Activated CD8-positive, alpha-beta memory T cell treated with anti-CD3 and anti-CD28 coated beads for 24 hours (primary cell): ENCODE measurements around the gene GTPBP6.
"Not testable (repeated sequence)": the region's sequence is repeated elsewhere in the genome, so short reads cannot be mapped to it uniquely, and the experiment has no call there.

ENCODE experiments used
- DNase-seq: peaks from one replicate; pipeline ENCODE4 v3.0.0-alpha.2; 2020

The GTPBP6 gene

DNA sequence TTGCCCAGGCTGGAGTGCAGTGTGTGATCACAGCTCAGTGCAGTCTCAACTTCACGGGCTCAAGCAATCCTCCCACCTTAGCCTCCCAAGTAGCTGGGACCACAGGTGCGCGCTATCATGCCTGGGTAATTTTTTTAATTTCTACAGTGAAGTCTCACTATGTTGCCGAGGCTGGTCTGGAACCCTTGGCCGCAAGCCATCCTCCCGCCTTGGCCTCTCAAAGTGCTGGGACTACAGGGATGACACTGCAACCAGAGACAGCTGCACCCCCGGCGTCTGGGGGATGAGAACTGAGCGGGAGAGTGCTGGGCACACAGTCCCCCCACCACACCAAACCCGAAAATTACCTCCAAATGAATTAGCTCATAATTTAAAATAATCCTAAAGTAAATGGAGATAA lies 33.1 kb upstream of the GTPBP6 start:
- no peak for DNase-seq

DNA sequence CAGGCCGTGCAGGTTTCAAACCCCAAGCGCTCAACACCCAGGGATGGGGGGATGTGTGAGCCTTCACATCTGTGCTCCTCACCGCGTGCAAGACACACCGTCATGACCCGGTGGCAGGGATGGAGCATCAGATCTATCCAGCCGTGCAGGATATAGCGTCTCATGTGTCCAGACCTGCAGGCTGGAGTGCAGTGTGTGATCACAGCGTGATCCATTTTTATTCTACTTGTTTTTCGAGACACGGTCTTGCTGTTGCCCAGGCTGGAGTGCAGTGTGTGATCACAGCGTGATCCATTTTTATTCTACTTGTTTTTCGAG lies 32.7 kb upstream of the GTPBP6 start:
- DNase-seq, result not testable (repeated sequence)

DNA sequence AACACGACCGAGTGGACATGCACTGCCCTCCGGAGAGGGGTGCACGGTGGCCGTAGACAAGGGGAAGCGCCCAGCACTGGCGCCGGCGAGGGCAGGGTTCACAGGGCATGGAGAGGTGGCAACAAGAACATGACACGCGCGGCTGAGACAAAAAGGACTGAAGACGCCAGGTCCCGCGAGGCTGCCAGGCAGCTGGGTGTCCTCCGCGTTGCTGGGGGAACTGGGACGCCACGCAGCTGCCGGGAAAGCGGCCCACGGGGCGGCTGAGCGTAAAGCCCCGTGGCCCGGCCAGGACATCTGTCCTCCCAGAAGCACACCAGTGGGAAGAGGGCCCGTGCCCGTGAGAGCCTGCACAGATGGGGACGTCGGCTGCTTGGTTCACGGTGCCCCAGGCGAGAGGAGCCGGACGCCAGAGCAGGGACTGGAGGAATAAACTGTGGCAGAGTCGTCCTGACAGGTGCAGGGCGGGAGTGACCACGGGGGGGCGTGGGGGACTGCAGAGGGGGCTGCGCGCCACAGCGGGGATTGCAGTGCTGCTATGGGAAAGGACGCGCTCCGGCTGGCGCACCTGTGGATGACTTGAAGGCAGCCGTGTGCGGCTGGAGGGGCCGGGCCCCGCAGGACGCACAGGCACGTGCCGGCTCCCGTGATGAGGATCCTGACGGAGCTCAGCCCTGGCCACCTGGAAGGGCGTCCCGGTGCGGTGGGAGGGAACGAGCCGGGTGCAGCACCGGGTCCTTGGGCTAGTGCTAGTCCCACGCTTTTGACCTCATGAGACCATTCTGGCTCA lies 32.1 kb upstream of the GTPBP6 start:
- no peak for DNase-seq

DNA sequence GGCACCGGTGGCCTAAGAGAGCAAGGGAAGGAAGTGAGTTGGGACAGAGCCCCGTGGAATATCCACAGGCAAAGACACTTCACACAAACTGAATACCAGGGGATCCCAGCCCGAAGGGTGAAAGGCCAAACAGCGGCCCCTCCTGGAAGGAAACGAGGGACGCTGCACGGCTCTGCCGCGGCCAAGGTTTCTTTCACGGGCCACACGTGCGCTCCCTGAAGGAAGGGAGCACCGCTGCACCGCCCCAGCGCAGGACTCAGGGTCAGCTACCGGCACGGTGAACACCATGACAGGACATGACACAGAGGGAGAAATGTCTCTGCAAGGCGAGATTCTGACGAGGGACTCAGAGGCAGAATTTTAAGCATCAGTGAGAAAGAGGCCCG lies 31.5 kb upstream of the GTPBP6 start:
- DNase-seq, result no peak

DNA sequence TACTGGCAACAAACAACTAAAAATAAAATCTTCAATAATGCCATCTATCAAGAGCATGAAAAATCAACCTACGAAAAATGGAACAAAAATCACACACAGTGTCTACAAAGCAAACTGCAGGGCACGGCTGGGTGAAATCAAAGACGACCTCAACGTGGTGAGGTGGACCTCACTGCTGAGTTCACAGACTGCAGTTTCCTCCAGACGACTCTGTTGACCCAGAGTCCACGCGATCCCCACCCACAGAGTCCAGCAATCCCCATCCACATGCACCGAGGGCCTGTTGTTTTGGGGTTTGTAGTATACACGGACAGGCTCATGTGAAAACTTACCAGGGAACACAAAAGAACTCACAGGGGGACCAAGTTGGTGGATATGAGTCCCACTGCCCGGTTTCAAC lies 31.1 kb upstream of the GTPBP6 start:
- DNase-seq, result no peak

DNA sequence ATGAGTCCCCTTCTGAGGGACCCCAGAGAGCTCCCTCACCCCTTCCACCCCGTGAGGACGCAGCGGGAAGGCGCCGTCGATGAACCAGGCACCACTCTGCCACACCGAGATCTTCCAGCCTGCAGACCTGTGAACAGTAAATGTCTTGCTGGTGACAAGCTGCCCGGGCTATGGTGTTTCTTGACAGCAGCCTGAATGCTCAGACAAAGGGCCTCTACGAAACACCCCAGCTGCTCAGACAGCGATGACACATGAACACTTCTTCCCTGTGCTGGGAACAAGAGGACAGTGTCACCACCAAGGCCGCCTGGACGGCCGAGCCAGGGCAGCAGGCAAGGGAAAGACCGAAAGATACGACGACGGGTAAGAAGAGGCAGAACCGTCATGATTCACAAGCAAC lies 30.6 kb upstream of the GTPBP6 start:
- DNase-seq, result no peak

DNA sequence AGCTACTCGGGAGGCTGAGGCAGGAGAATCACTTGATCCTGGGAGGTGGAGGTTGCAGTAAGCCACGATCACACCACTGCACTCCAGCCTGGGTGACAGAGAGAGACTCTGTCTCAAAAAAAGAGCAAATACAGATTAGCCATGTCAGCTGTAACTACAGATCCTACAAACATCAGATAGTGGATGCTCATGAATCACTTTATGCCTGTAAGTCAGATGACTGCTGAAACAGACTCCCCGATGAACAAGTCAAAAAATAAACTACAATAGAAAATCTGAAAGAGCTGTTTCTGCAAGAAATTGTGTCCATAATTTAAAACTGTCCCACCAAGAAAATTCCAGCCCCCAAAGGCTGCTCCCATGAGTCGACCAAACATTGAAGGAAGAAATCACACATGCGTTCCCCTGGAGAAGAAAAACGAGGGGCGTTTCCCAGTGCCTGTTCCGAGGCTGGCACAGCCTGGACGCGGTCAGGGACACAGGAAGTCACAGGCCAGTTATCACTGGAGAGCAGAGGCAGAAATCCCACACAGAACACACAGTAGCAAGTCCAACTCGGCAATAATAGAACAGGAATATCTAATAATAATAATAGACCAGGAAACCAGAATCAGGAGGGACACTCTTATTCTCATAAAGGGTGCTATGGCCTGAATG lies 30.0 kb upstream of the GTPBP6 start:
- DNase-seq, result no peak

DNA sequence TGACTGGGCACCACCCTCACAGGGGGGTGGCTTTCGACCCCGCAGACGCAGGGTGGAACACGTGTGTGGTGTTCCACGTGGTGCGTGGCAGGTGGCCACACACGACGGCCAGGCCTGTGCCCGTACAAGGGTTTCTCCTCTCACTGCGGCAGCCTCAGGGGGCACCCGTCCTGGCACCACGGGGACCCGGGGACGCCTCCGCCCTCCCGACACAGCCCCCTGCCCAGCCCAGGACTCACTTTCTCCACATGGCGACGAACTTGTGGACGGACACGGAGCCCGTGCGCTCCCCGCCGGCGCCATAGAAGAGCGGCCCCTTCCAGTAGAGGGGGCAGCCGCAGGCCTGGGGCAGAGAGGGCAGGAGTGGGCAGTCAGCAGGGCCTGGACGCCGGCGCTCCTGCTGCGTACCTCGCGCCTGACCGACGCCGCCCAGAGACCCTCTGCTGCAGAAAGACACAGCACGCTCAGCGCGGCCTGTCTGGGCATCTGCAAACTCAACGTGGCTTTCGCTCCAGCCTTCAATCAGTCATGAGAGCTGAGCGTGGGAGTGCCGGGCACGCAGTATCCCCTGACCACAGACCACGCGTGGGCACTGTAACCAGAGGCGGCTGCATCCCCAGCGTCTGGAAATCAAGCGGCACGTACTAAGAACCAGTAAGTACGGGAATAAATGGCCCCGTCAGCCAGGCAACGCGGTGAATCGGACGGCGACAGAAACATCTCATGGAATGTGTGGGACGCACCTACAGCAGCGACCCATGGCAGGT lies 28.9 kb upstream of the GTPBP6 start:
- DNase-seq, result no peak

DNA sequence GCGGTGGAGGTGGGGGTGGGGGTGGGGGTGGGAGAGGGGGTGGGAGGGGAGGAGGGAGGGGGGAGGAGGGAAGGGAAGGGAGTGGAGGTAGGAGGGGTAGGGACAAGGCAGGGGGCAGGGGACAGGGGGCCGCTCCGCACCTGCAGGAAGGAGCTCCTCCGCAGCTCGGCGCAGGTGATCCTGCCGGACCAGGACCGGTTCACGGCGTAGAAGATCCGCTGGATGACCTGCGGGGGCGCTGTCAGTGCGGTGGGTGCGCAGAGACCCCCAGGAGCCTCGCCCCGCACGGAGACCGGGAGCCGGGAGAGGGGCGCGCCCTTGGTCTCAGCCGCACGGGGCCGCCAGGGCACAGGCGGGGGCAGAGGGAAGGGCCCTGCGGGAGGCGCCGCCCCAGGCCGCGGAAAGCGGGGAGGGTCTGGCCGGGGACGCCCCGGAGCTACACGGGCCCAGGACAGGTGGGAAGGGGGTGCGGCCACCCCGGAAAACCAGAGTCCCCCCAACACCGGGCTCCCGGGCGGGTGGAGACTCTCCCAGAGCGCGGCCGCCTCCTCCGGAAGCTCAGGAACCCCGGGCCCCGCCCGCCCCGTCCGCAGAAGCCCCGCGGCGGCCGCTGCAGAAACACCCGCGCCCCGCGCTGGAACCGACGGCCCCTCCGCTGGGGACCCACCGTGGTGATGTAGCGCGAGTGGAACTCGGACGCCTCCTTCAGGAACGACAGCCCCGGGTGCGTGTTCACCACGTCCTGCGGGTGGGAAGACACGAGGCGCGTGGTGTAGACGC lies 27.6 kb upstream of the GTPBP6 start:
- no peak for DNase-seq

DNA sequence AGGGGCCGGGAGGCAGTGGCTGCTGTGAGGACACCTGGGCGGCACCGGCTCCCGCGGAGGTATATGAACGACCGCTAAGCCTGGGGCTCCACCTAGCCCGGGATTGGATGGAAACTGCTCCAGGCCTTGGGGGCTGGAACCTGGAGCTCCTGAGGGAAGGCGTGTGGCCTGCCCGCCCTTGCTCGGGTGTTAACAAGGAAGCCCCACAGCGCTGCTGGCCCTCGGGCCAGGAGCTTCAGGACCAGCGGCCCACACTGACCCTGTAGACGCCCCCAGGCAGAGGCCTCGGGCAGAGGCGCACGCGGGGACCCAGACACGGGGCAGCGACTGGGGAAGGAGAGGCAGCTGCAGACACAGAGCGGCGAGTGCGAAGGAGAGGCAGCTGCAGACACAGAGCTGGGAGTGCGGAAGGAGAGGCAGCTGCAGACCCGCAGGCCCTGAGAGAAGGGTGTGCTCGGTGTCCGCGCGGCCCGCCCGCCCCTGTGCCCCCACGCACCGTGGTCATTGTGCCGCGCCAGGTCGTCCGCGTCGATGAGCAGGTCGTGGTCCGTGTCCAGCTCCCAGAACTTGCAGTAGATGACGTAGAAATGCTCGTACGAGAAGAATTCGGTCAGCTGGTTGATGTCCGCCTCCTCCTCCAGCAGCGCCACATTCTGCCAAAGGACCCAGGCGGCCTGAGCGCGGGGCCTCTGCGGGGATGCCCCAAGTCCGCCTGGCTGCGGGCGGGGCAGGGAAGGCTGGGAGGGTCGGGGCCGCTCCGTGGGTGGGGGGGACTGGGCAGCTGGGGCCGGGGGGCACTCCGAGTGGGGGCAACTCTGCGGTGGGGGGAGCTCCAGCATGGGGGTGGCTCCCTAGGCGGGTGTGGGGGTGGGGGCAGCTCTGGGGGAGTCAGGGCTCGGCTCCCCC lies 26.7 kb upstream of the GTPBP6 start:
- DNase-seq, result no peak

DNA sequence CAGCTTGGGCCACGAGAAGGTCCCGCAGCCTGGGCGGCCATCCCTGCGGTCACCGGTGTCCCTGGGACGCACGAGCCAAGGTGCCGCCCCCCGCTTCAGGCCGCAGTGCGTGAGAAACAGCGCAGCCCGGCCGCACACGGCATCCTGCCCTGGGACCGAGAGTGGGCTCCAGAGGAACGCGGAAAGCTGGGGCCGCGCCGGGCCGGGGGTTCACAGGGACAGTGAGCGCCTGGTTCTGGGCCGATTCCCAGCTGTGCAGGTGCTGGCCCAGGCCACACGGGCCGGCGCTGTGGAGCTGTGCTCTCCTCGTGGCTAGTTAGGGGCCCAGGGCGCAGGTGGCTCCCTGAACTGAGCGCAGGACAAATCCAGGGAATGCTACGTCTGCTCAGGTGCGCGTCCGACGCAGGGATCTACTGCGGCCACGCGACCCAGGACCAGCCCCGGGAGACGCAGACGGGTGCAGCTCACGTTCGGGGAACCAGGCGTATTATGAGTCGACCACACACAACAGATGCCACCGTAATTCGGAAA lies 25.8 kb upstream of the GTPBP6 start:
- DNase-seq, result no peak

DNA sequence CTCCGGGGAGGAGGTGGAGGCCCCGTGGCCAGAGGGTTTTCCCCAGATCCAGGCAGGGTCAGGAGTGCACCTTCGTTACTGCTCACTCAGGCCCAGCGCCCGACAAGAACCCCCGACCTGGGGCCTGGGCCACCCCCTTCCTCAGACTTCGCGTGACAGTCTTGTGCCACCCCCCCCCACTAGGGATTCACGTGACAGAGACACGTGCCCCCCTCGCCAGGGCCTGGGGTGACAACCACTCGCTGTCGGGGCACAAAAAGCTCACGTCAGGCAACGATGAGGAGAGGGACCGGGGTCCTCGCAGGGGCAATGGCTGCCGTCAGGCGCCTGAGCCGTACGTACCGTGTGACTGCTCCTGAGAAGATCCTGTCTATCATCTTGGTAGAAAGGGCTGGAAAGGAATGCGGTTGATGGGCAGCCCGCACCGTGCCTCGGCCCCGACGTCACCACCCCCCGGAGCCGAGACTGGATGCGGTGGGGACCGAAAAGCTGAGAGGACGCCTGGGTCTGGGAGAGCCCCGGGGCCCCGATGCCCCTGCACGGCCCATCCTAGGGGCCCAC lies 23.0 kb upstream of the GTPBP6 start:
- DNase-seq, result no peak

DNA sequence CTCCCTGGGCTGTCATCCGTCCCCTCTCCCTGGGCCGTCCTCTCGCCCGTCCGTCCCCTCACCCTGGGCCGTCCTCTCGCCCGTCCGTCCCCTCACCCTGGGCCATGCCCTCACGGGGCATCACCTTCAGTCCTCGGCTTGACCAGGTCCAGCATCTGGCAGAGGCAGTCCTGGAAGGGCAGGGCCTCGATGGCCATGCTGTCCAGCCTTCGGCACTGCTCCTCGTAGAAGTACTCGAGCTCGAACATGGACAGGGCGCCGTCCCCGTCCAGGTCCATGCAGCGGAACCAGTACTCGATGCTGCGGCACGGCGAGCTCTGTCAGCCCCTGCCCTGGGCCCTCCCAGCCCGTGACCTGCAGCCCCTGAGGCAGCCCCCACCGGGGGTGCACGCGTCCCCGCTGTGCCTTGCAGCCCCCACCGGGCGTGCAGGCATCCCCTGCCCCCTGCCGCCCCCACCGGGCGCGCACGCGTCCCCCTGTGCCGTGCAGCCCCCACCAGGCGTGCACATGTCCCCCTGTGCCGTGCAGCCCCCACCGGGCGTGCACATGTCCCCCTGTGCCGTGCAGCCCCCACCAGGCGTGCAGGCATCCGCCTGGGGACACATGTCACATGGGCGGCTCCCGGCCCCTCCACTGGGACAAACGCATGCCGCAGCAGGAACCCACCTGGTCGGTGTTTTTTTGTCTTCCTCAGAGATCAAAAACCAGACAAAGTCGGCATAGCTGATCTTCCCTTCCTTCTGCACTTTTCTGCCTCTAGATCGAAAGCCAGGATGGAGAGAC lies 22.2 kb upstream of the GTPBP6 start:
- DNase-seq, result no peak

DNA sequence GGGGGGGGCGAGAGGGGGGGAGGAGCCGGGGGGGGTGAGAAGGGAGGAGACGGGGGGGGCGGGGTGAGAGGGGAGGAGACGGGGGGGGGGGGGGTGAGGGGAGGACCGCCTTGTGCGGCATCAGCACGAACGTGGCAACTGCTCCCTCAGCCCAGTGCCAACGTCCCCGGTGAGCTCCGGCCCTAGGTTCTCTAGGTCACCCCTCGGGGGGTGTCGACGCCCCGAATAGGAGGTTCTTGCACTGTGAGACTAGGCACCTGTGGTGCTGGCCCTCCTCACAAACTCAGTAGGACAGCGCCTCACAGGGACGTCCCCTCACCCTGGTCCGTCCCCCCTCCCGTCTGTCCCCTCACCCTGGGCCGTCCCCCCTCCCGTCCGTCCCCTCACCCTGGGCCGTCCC lies 21.5 kb upstream of the GTPBP6 start:
- DNase-seq, result no peak

DNA sequence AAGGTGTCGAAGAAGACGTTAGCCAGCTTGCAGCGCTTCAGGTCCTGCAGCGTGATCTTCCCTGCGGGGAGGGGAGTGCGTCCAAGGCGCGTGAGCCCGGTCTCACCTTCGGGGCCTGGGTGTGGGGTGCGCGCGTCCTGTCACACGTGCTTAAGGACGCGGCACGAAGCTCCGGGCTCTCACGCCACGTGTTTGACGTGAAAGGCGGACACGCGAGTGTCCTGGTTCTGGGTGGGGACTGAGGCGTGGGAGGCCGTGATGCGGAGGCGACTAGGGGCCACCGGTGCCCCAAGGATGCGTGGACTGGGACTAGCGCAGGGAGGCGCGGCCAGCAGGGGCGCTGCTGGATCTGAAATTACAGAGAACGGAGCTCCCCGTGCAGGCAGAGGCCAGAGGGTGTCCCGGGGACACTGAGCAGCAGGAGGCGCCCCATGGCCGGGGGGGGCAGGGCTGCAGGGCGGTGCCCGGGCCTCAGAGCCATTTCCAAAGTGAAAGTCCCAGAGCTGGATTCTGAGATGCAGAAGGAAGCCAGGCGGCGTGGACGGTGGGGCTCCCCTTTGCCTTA lies 20.3 kb upstream of the GTPBP6 start:
- no peak for DNase-seq

DNA sequence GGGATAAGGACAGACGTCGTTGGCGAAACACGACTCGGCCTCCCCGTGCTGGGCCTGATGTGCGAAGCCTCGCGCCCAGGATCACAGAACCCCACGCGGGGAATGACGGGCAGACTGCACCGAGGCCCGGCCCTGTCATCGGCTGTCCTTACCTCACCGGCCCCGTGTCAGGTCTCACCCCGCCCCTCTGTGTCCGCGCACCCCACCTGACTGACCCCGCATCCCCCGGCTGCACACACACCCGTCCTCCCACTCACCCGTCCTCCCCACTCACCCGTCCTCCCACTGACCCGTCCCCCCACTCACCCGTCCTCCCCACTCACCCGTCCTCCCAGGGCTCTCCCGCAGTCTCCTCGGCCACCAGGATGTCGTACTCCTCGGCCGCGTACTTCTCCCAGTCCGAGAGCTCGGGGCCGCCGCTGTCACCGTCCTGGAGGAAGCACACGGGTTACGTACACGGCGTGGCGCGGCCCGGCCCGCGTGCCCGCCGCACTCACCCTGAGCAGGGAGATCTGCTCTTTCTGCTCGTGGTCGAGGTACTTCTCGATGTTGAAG lies 19.8 kb upstream of the GTPBP6 start:
- DNase-seq, result no peak

DNA sequence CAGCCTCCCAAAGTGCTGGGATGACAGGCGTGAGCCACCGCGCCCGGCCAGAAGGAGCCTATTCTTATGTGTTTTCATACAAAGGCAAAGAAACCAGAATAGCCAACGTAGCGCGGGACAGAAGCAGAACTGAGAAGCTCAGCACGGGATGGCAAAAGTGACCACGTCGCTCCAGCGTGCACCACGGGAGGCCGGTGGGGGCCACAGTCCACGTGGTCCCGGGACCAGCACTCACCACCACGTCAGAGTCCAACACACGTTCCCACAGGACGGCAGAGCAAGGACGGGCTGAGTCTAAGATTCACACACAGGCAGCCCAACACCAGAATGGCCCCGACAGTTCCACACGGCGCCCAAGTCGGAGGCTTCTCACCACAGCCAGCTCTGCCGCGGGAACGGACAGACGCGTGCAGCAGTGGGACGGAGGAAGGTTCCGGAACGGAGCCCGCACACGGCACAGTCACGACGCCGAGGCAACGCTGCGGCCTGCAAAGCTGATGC lies 18.8 kb upstream of the GTPBP6 start:
- DNase-seq, result no peak

DNA sequence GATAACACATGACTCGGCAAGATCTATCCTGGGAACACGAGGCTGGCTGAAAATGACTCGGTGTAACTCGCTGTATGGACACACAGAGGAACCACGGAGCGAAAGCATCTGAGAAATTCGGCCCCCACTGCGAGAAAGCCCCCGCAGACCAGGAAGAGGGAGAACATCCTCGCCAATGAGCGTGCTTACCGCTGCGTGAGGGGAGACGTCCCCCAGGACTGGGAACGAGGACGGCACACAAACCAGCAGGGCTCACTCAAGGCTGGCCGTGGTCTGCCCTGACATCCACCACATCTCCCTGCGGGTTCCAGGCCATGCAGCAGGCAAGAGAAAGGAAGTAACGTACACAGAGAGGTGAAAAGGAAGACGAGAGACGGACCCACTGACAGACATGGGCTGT lies 17.6 kb upstream of the GTPBP6 start:
- DNase-seq, result no peak

DNA sequence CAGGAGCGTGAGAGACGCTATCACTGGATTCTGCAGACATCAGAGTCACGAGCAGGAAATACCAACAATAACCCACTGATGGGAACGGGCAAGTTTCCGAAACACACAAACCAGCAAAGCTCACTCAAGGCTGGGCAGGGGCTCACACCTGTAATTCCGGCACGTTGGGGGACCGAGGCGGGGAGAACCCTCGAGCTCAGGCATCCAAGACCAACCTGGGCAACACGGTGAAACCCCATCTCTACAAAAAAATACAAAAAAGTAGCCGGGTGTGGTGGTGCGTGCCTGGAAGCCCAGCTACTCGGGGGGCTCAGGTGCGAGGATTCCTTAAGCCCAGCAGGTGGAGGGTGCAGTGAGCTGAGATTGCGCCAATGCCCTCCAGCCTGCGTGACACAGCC lies 17.2 kb upstream of the GTPBP6 start:
- no peak for DNase-seq
